HCT116 (cell line): ENCODE data around the gene AZIN2. TPM values are rescaled to one million over a fixed set of nuclear protein-coding genes. Genes with fewer than 3 reads are reported as not detected.
A peak's percentile ranks its signal among the peaks of the same experiment; 100 is the strongest.

Experiments used
- ATAC-seq: fragments of 200-7000 bp; cut with Tn5 transposase; 2 replicates; pipeline ENCODE4 v1.9.1; 2020; ENCODE audit warnings: mild to moderate bottlenecking, moderate library complexity
- BruUV-seq: library from RNA; stranded (reverse); fragments of 400-500 nt; replicated peaks from 2 replicates; lab custom pipeline; 2021; lab: Mats Ljungman, UMichigan
- CTCF ChIA-PET: fragments of 300-600 bp; sonication (Branson Sonifier 250); formaldehyde crosslinking; loops from one replicate; lab custom pipeline; 2021; ENCODE audit warnings: antibody characterized with exemption; lab: Charles Lee
- POLR2A ChIA-PET: fragments of 300-600, 350-600 bp; sonication (Branson Sonifier 250); formaldehyde crosslinking; loops from one replicate; lab custom pipeline; 2021; ENCODE audit warnings: antibody characterized with exemption; lab: Charles Lee
- RAD21 ChIA-PET, 2 experiments: fragments of 300-600 bp; sonication (Branson Sonifier 250); formaldehyde crosslinking; loops; one replicate each; lab custom pipeline; 2023; ENCODE audit warnings: low total read pairs in 2 of 2; ENCODE audit not compliant: uncharacterized antibody in 2 of 2, unreplicated experiment in 2 of 2, low non-redundant PET in 1 of 2; lab: Charles Lee
- DNase-seq: peaks from one replicate; pipeline ENCODE4 v3.0.0-alpha.2; 2010; ENCODE audit warnings: low read depth, low spot score
- H2AFZ ChIP-seq: fragments of 200-600 bp; shearing (Covaris generic), sonication (generic); 2 replicates; pipeline ENCODE4 v1.6.1; 2017; ENCODE audit warnings: low read depth, mixed run types, mixed read lengths, antibody characterized with exemption, low read length; ENCODE audit not compliant: poor library complexity, severe bottlenecking
- H3K27ac ChIP-seq: 2 replicates; pipeline ENCODE4 v1.5.1; 2012; ENCODE audit warnings: low read depth, low read length
- H3K27me3 ChIP-seq: fragments of 200-600 bp; sonication (generic); 2 replicates; pipeline ENCODE4 v1.6.1; 2016; ENCODE audit warnings: mixed run types, low read length, mixed read lengths; ENCODE audit not compliant: insufficient read depth
- H3K36me3 ChIP-seq, 2 experiments: fragments of 200-500 bp in 1 of 2; fragments of 200-600 bp in 1 of 2; sonication (Bioruptor generic) in 1 of 2; sonication (generic) in 1 of 2; 2 replicates each; pipeline versions ENCODE4 v1.5.1 to v1.6.1; 2014 to 2016; ENCODE audit warnings: low read length in 2 of 2, inconsistent platforms in 1 of 2, mixed read lengths in 1 of 2, mixed run types in 1 of 2; ENCODE audit not compliant: insufficient read depth in 2 of 2, control insufficient read depth in 1 of 2
- H3K4me1 ChIP-seq, 2 experiments: fragments of 200-600 bp in 1 of 2; sonication (generic) in 1 of 2; 2 replicates each; pipeline versions ENCODE4 v1.5.1 to v1.6.1; 2012 to 2017; ENCODE audit warnings: low read length in 2 of 2, inconsistent platforms in 1 of 2, mild to moderate bottlenecking in 1 of 2, mixed read lengths in 1 of 2, mixed run types in 1 of 2, moderate library complexity in 1 of 2; ENCODE audit not compliant: insufficient read depth in 2 of 2, control insufficient read depth in 1 of 2
- H3K4me2 ChIP-seq: fragments of 200-600 bp; sonication (generic); 2 replicates; pipeline ENCODE4 v1.6.1; 2017; ENCODE audit warnings: mixed run types, low read length, mixed read lengths
- H3K4me3 ChIP-seq, 2 experiments: fragments of 200-600 bp in 1 of 2; sonication (generic) in 1 of 2; replicated peaks in 1 of 2; 2 replicates each; pipeline ENCODE4 v1.5.1; 2011 to 2016; ENCODE audit warnings: low read length in 2 of 2, control low read depth in 1 of 2, low read depth in 1 of 2, mild to moderate bottlenecking in 1 of 2, mixed read lengths in 1 of 2, mixed run types in 1 of 2
- H3K79me2 ChIP-seq: fragments of 200-600 bp; sonication (generic); 2 replicates; pipeline ENCODE4 v1.6.1; 2017; ENCODE audit warnings: mild to moderate bottlenecking, mixed run types, low read length, moderate library complexity, mixed read lengths; ENCODE audit not compliant: insufficient read depth
- H3K9ac ChIP-seq: fragments of 200-600 bp; sonication (generic); 2 replicates; pipeline ENCODE4 v1.6.1; 2016; ENCODE audit warnings: low read length, mixed read lengths
- H3K9me2 ChIP-seq: fragments of 200-600 bp; sonication (generic), shearing (Covaris generic); 2 replicates; pipeline ENCODE4 v1.6.1; 2017; ENCODE audit warnings: mixed run types, mild to moderate bottlenecking, moderate library complexity; ENCODE audit not compliant: insufficient read depth
- H3K9me3 ChIP-seq, 2 experiments: fragments of 200-500 bp in 1 of 2; fragments of 200-600 bp in 1 of 2; sonication (Bioruptor generic) in 1 of 2; sonication (generic) in 1 of 2; 2 replicates each; pipeline ENCODE4 v1.6.1; 2014 to 2017; ENCODE audit warnings: low read length in 2 of 2, mixed read lengths in 2 of 2, inconsistent platforms in 1 of 2, low read depth in 1 of 2, mild to moderate bottlenecking in 1 of 2, mixed run types in 1 of 2, moderate library complexity in 1 of 2; ENCODE audit not compliant: control insufficient read depth in 1 of 2, insufficient read depth in 1 of 2
- H4K20me1 ChIP-seq: fragments of 200-600 bp; sonication (generic), shearing (Covaris generic); 2 replicates; pipeline ENCODE4 v1.6.1; 2017; ENCODE audit warnings: mixed run types, mild to moderate bottlenecking, moderate library complexity; ENCODE audit not compliant: insufficient read depth
- CBX3 ChIP-seq: IDR thresholded peaks from 2 replicates; pipeline ENCODE4 v1.6.1; 2012; ENCODE audit warnings: low read depth
- FOSL1 ChIP-seq: IDR thresholded peaks from 2 replicates; pipeline ENCODE4 v1.6.1; 2012; ENCODE audit warnings: low read depth
- POLR2AphosphoS5 ChIP-seq: IDR thresholded peaks from 2 replicates; pipeline ENCODE4 v1.6.1; 2011; ENCODE audit warnings: mild to moderate bottlenecking, low read depth, low read length, moderate library complexity
- RAD21 ChIP-seq: IDR thresholded peaks from 2 replicates; pipeline ENCODE4 v1.6.1; 2012; ENCODE audit warnings: low read depth, mild to moderate bottlenecking
- TCF7L2 ChIP-seq: IDR thresholded peaks from 2 replicates; pipeline ENCODE4 v1.7.0; 2011; ENCODE audit warnings: borderline replicate concordance, inconsistent platforms; ENCODE audit not compliant: insufficient read depth, insufficient read length; ENCODE audit errors: extremely low read depth
- YY1 ChIP-seq: IDR thresholded peaks from 2 replicates; pipeline ENCODE4 v1.6.1; 2011; ENCODE audit warnings: low read length, low read depth, moderate library complexity, mild to moderate bottlenecking; ENCODE audit not compliant: insufficient replicate concordance; ENCODE audit errors: extremely low read depth
- intact Hi-C: fragments of 100-400 bp; cut with micrococcal nuclease; formaldehyde crosslinking; loops from 2 replicates; pipeline ENCODE4 v1.10.0; 2022
- total RNA-seq: library from RNA; stranded (reverse); gene quantifications from one replicate; pipeline ENCODE4 v1.2.1, GENCODE V29; 2021; ENCODE audit not compliant: unreplicated experiment
- TF ChIP-seq, protein P1 (sequence below), 3 experiments: fragments of 200-600 bp in 1 of 3; sonication (generic) in 1 of 3; IDR thresholded peaks in 2 of 3; conservative IDR thresholded peaks in 1 of 3; 2 replicates each; pipeline ENCODE4 v1.5.1; 2012 to 2017; ENCODE audit warnings: low read depth in 2 of 3, low read length in 2 of 3, antibody characterized with exemption in 1 of 3, borderline replicate concordance in 1 of 3, control low read depth in 1 of 3, mild to moderate bottlenecking in 1 of 3, mixed read lengths in 1 of 3, mixed run types in 1 of 3, moderate library complexity in 1 of 3; ENCODE audit not compliant: insufficient read depth in 1 of 3

Gene AZIN2
- total RNA-seq, 1 experiment from 2014 or later, result 7.8 TPM

DNA sequence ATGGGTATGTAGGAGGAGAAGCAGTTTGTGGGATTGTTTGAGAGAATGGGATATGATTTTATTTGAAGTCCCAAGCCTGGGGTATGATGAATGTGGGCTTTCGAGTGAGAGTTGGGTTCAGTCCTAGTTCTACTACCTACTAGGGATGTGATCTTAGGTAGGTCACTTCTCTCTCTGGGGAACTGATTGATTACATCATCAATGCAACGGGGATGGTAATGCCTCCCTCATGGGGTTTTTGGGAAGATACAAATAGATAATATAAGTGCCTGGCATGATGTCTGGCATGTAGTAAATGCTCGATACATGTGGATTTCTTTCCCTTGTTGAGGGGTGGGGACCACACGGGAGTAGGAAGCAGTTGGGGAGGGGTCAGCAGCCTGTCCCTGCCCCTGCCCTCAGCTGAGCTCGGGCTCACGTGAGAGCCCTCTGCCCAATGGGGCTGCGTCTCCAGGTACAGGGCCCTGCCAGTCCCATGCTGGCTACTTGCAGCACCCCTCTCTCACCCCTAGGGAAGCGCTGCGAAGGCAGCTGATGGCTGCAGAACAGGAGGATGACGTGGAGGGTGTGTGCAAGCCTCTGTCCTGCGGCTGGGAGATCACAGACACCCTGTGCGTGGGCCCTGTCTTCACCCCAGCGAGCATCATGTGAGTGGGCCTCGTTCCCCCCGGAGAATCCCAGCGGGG lies 38.7 kb downstream of the AZIN2 start:
- Histone ChIP-seq H3K4me2 (no peak overlapping the region), H4K20me1 (no peaks in the 10 kb centered on the region), H3K36me3 (no peaks in the 10 kb centered on the region), H3K79me2 (no peaks in the 10 kb centered on the region), H3K9me2 (no peaks in the 10 kb centered on the region), H3K27ac (no peak overlapping the region), H2AFZ (no peak overlapping the region), H3K4me3 (no peak overlapping the region), H3K4me1 (no peaks in the 10 kb centered on the region), H3K9me3 (no peaks in the 10 kb centered on the region), H3K9ac (no peak overlapping the region), H3K27me3 (no peaks in the 10 kb centered on the region)
- RAD21 ChIA-PET, result no interaction called here
- POLR2A ChIA-PET, result no interaction called here
- intact Hi-C loops, result loop anchor here (10.0 kb wide), 1 partner anchor 225 kb away; no protein-coding TSS in a partner anchor
- CTCF ChIA-PET, result no interaction called here
- ATAC-seq (peak; percentile 81), DNase-seq (no peak)
- BruUV-seq, result no TSS peak
- TF ChIP-seq, protein P1, sequence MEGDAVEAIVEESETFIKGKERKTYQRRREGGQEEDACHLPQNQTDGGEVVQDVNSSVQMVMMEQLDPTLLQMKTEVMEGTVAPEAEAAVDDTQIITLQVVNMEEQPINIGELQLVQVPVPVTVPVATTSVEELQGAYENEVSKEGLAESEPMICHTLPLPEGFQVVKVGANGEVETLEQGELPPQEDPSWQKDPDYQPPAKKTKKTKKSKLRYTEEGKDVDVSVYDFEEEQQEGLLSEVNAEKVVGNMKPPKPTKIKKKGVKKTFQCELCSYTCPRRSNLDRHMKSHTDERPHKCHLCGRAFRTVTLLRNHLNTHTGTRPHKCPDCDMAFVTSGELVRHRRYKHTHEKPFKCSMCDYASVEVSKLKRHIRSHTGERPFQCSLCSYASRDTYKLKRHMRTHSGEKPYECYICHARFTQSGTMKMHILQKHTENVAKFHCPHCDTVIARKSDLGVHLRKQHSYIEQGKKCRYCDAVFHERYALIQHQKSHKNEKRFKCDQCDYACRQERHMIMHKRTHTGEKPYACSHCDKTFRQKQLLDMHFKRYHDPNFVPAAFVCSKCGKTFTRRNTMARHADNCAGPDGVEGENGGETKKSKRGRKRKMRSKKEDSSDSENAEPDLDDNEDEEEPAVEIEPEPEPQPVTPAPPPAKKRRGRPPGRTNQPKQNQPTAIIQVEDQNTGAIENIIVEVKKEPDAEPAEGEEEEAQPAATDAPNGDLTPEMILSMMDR (IDR thresholded peaks at IDR 0.05 in 2 of 3, conservative IDR thresholded peaks at IDR 0.05 in 1 of 3; ENCODE audit: borderline replicate concordance in 1 of 3, insufficient read depth in 1 of 3, low read depth in 2 of 3, low read length in 2 of 3), result 0 out of 6 replicates have a peak, but pooled peaks of 1 of the 3 experiments have one; percentile 10
- TF ChIP-seq CBX3, result no peak

DNA sequence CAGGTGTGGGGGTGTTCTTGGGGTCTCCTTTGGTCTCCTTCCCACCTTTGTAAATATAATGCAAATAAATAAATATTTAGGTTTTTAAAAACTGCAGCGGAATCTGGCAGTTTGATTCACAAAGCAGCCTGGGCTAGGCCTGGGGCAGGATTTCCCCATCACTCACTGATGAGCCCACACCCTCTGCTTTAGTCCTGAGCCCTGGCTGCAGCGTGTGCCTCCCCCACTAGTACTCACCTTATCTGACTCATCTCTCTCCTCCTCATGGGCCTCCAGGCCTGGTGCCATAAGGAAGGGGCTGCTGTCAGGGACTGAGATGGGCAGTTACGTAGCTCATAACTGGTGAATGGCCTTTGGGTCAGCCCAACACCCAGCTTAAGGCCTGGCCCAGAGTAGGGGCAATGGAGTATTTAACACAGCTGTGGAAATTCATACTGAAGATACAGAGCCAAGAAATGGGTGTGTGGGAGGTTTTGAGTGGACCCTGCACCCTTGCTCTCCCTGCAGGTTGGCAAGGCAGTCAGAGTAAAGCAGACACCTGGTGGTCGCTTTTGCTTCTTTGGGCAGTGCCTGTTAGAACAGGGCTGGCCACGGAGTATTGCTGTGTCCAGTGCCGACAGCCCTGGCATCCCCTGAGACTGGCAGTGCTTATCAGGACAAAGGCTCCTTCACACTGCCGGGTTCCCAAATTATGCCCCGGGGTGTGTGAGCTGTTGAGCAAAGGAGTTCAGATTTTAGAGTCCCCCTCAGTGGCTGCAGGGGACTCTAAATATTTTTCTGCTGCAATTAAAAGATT lies 39.7 kb downstream of the AZIN2 start:
- no peaks in the 10 kb centered on the region for H4K20me1 ChIP-seq
- POLR2A ChIA-PET, result no interaction called here
- H3K36me3 ChIP-seq, result no peaks in the 10 kb centered on the region; a peak in 1 of 4 replicates
- no peak for ATAC-seq
- DNase-seq, result no peak
- H3K9me3 ChIP-seq, result no peaks in the 10 kb centered on the region
- H3K4me2 ChIP-seq, result no peak overlapping the region
- H2AFZ ChIP-seq, result no peak overlapping the region
- CTCF ChIA-PET, result no interaction called here
- H3K27ac ChIP-seq, result no peak overlapping the region
- no TSS peak for BruUV-seq
- H3K4me3 ChIP-seq, result no peak overlapping the region
- H3K27me3 ChIP-seq, result no peaks in the 10 kb centered on the region
- peaks cover 0 to under 1% of the 10 kb centered on the region in 2 experiments; a peak in 1 of 4 replicates for H3K4me1 ChIP-seq
- intact Hi-C loops, result loop anchor here (10.0 kb wide), 1 partner anchor 224 kb away; no protein-coding TSS in a partner anchor
- no peaks in the 10 kb centered on the region for H3K9me2 ChIP-seq
- RAD21 ChIA-PET, result no interaction called here
- TF ChIP-seq YY1 (no peak), FOSL1 (no peak), TCF7L2 (no peak), RAD21 (no peak), POLR2AphosphoS5 (no peak)
- TF ChIP-seq, all 23 proteins: peak for 0
- no peak overlapping the region for H3K9ac ChIP-seq
- H3K79me2 ChIP-seq, result peaks cover 6% of the 10 kb centered on the region; the same call in 1 of the 2 replicates
